ENCODE data around the gene ATG7.
A peak's percentile ranks its signal among the peaks of the same experiment; 100 is the strongest.

Gene ATG7

GRCh38 chr3:11596387-11596786 lies 324.2 kb downstream of the ATG7 start:
- DNase-seq, result no peak
- no peak for ATAC-seq (ENCODE audit: insufficient read depth, low read depth)
- H3K4me2 ChIP-seq (ENCODE audit: insufficient read depth, low read length), result no peak overlapping the region
- H4K20me1 ChIP-seq (ENCODE audit: insufficient read depth, low read length), result peaks cover 65% of the 10 kb centered on the region
- no peak overlapping the region for H3K27ac ChIP-seq (ENCODE audit: low read length)
- H2AFZ ChIP-seq (ENCODE audit: low read depth, low read length), result no peak overlapping the region
- H3K9ac ChIP-seq (ENCODE audit: low read depth, low read length), result no peak overlapping the region
- no peak for TF ChIP-seq EZH2 (IDR thresholded peaks at IDR 0.05; ENCODE audit: borderline replicate concordance, low read depth, low read length, severe bottlenecking)
- TF ChIP-seq, protein P1, sequence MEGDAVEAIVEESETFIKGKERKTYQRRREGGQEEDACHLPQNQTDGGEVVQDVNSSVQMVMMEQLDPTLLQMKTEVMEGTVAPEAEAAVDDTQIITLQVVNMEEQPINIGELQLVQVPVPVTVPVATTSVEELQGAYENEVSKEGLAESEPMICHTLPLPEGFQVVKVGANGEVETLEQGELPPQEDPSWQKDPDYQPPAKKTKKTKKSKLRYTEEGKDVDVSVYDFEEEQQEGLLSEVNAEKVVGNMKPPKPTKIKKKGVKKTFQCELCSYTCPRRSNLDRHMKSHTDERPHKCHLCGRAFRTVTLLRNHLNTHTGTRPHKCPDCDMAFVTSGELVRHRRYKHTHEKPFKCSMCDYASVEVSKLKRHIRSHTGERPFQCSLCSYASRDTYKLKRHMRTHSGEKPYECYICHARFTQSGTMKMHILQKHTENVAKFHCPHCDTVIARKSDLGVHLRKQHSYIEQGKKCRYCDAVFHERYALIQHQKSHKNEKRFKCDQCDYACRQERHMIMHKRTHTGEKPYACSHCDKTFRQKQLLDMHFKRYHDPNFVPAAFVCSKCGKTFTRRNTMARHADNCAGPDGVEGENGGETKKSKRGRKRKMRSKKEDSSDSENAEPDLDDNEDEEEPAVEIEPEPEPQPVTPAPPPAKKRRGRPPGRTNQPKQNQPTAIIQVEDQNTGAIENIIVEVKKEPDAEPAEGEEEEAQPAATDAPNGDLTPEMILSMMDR (IDR thresholded peaks at IDR 0.05; ENCODE audit: borderline replicate concordance, extremely low read depth, low read length, poor library complexity, severe bottlenecking), result no peak
- no peaks in the 10 kb centered on the region for H3K4me1 ChIP-seq (ENCODE audit: insufficient read depth, low read length)
- no peaks in the 10 kb centered on the region for H3K9me3 ChIP-seq (ENCODE audit: insufficient read depth, low read length, severe bottlenecking)
- H3K36me3 ChIP-seq (ENCODE audit: insufficient read depth, low read length), result peaks cover 85% of the 10 kb centered on the region
- peaks cover 93% of the 10 kb centered on the region for H3K79me2 ChIP-seq (ENCODE audit: insufficient read depth, low read length)
- no peak overlapping the region for H3K4me3 ChIP-seq (ENCODE audit: low read depth in 1 of 2, low read length in 2 of 2)
- H3K27me3 ChIP-seq (ENCODE audit: insufficient read depth, low read length, poor library complexity), result no peaks in the 10 kb centered on the region

DNA sequence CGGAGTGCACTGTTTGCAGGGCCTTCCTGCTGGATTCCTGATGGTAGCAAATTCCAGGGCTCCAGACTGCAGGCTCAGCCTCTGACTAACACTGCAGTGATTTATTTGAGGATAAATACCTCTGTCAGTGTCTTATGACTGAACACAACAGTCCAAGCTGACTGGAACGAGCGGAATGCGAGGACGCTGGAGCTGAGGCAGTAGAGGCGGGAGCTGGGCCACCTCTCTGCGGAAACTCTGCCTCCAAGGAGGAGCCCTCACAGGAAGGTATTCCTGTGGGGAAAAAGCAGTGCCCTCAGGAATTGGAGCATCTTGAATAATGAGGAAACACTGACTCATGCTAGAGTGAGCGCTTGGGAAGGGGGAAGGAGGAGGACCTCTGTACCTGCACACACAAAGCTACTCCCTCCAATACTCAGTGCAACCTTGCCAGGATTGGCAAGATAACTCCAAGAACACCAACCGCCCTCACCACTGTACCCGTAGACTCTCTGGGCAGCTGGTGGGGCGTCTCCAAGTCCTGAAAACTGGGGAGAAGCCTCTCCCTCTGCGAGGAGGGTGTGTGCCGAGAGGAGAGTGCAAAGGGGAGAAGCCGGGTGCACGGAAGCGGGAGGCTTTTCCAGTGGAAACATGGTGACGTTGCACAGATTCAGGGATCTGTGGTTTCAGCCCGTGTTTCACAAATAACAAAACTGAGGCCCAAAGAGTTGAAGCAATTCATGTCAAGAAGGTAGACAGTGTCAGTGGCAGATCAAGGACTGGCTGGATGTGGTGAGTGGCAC lies 328.5 kb downstream of the ATG7 start:
- Histone ChIP-seq H3K9ac (ENCODE audit: low read depth, low read length) (no peak overlapping the region), H3K4me2 (ENCODE audit: insufficient read depth, low read length) (no peak overlapping the region), H3K9me3 (ENCODE audit: insufficient read depth, low read length, severe bottlenecking) (no peaks in the 10 kb centered on the region), H3K27me3 (ENCODE audit: insufficient read depth, low read length, poor library complexity) (no peaks in the 10 kb centered on the region), H3K4me1 (ENCODE audit: insufficient read depth, low read length) (no peaks in the 10 kb centered on the region), H4K20me1 (ENCODE audit: insufficient read depth, low read length) (peaks cover 64% of the 10 kb centered on the region), H3K27ac (ENCODE audit: low read length) (no peak overlapping the region), H3K36me3 (ENCODE audit: insufficient read depth, low read length) (peaks cover 84% of the 10 kb centered on the region), H3K4me3 (ENCODE audit: low read depth in 1 of 2, low read length in 2 of 2) (no peak overlapping the region), H2AFZ (ENCODE audit: low read depth, low read length) (no peak overlapping the region), H3K79me2 (ENCODE audit: insufficient read depth, low read length) (peaks cover 96% of the 10 kb centered on the region)
- ATAC-seq (ENCODE audit: insufficient read depth, low read depth), result no peak
- TF ChIP-seq, protein P1 (IDR thresholded peaks at IDR 0.05; ENCODE audit: borderline replicate concordance, extremely low read depth, low read length, poor library complexity, severe bottlenecking), result no peak
- TF ChIP-seq EZH2 (IDR thresholded peaks at IDR 0.05; ENCODE audit: borderline replicate concordance, low read depth, low read length, severe bottlenecking), result no peak
- DNase-seq, result no peak

DNA sequence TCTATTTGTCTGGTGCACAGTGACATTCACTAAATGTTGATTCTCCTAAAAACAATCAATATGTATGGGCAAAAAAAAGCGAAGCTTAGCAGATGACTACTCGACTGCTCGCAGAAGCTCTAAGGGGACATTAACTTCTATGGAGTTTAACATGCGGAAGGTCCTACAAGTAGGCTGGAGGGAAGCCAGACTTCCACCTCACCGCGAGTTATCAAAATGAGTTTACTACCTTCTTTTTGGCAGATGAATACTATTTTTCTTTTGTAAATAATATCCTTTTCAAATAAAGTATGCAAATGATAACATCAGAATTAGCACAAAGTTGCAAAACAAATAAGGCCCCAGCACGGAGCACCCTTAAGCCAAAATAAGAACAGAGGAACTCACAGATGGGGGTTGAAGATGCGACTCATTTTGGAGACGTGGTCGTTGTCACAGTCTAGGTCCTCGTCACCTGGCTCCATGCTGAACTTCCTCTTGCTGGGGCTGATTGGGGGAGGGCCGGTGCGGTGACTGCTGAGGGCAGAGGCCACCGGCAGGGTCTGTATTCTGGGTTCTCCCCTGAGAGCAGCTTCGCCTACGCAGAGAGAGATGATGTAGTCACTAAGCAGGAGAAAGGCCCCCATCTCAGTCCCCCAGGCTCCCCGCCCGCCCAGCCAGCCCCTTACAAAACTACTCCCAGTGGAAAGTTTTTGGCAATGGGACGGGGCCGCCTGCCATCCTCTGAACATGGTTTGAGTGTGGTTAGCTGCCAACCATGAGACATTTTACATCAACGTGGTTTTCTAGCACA lies 329.4 kb downstream of the ATG7 start:
- Histone ChIP-seq H3K4me2 (ENCODE audit: insufficient read depth, low read length) (no peak overlapping the region), H4K20me1 (ENCODE audit: insufficient read depth, low read length) (peaks cover 69% of the 10 kb centered on the region), H3K9me3 (ENCODE audit: insufficient read depth, low read length, severe bottlenecking) (no peaks in the 10 kb centered on the region), H3K79me2 (ENCODE audit: insufficient read depth, low read length) (peaks cover 97% of the 10 kb centered on the region), H3K36me3 (ENCODE audit: insufficient read depth, low read length) (peaks cover 84% of the 10 kb centered on the region), H3K9ac (ENCODE audit: low read depth, low read length) (no peak overlapping the region), H3K4me3 (ENCODE audit: low read depth in 1 of 2, low read length in 2 of 2) (no peak overlapping the region), H3K27ac (ENCODE audit: low read length) (no peak overlapping the region), H2AFZ (ENCODE audit: low read depth, low read length) (no peak overlapping the region), H3K4me1 (ENCODE audit: insufficient read depth, low read length) (no peaks in the 10 kb centered on the region), H3K27me3 (ENCODE audit: insufficient read depth, low read length, poor library complexity) (no peaks in the 10 kb centered on the region)
- no peak for DNase-seq
- TF ChIP-seq, protein P1 (IDR thresholded peaks at IDR 0.05; ENCODE audit: borderline replicate concordance, extremely low read depth, low read length, poor library complexity, severe bottlenecking), result no peak
- no peak for TF ChIP-seq EZH2 (IDR thresholded peaks at IDR 0.05; ENCODE audit: borderline replicate concordance, low read depth, low read length, severe bottlenecking)
- ATAC-seq (ENCODE audit: insufficient read depth, low read depth), result 0 out of 3 replicates have a peak, but pooled peaks have one; percentile 31
